ENCODE measurements around the gene ANKRD9. TPM values are rescaled to one million over a fixed set of nuclear protein-coding genes. Genes with fewer than 3 reads are reported as not detected.

ANKRD9 gene
- total RNA-seq, 1 donor from 2014 or later: 6.7 TPM

GRCh38 chr14:102471921-102472790 lies 37.4 kb downstream of the ANKRD9 start:
- no peak for DNase-seq

GRCh38 chr14:102469261-102469660 lies 40.3 kb downstream of the ANKRD9 start:
- DNase-seq: no peak

- no peak for DNase-seq
These were observed 44.7 kb downstream of the ANKRD9 start for GRCh38 chr14:102464846-102465341.

- DNase-seq: no peak
These were observed 45.6 kb downstream of the ANKRD9 start for GRCh38 chr14:102464006-102464405.

GRCh38 chr14:102462391-102462790 lies 47.2 kb downstream of the ANKRD9 start:
- DNase-seq: peak; percentile 51

- no peak for DNase-seq
These were observed 47.9 kb downstream of the ANKRD9 start for GRCh38 chr14:102461490-102462338.

- DNase-seq: no peak
These were observed 52.1 kb downstream of the ANKRD9 start for GRCh38 chr14:102457509-102457908.

- no peak for DNase-seq
These were observed 54.9 kb downstream of the ANKRD9 start for GRCh38 chr14:102454711-102455110.

GRCh38 chr14:102452302-102452701 lies 57.3 kb downstream of the ANKRD9 start:
- no peak for DNase-seq

Small RNA genes lying within 50 kb of the gene (small RNA-seq; reads per million reads assigned to genes)
- gene MIR4309 (ENCODE audit: low replicate concordance): not detected

Other genes with a start within 250 kb of the ANKRD9 start
- gene MOK, start 204.6 kb downstream of the ANKRD9 start, total RNA-seq: 14.5 TPM
- gene ZNF839, start 190.0 kb downstream of the ANKRD9 start, total RNA-seq: 12.1 TPM
- 27.4 TPM for gene CINP, start 146.9 kb downstream of the ANKRD9 start, total RNA-seq
- gene TECPR2, start 146.8 kb downstream of the ANKRD9 start, total RNA-seq: 8.5 TPM
- 33.4 TPM for gene RCOR1, start 82.9 kb upstream of the ANKRD9 start, total RNA-seq

Measured in skin of body (tissue), 3 donors.